Breast epithelium (tissue), 3 donors: ENCODE results near the gene ISL2.

Experiments
- CTCF ChIP-seq, 3 donors: fragments of 450-650 bp; IDR thresholded peaks; one replicate each; pipeline ENCODE4 v1.5.1; 2016 to 2017; ENCODE audit warnings: antibody characterized with exemption in 3 of 3, mild to moderate bottlenecking in 3 of 3, moderate library complexity in 3 of 3
- POLR2A ChIP-seq: fragments of 450-650 bp; IDR thresholded peaks from one replicate; pipeline ENCODE4 v1.6.1; 2016; ENCODE audit warnings: antibody characterized with exemption, mild to moderate bottlenecking, moderate library complexity
- POLR2AphosphoS5 ChIP-seq, 3 donors: sonication (generic); formaldehyde crosslinking; IDR thresholded peaks; one replicate each; pipeline ENCODE4 v1.6.1; 2017; ENCODE audit warnings: antibody characterized with exemption in 3 of 3

DNA sequence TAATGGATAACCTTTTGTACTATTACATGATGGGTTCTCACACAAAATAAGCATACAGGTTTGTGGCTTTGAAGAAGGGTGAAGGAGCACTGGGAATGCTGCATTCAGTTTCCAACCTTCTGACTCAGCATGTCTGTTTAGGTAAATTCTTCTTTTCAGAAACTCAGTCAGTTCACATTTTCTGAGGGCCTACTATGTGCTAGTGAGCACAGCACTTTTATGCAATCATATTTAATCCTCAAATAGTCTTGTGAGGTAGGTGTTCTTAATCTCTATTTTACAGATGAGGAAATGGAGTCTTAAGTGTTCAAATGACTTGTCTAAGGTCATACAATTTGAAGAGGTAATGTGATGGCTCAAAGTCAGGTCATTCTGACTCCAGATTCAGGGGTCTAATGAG is 41.2 kb downstream of the ISL2 start:
- TF ChIP-seq POLR2A (no peak), CTCF (IDR thresholded peaks at IDR 0.05) (no peak), POLR2AphosphoS5 (IDR thresholded peaks at IDR 0.05) (no peak)
